SJCRH30 (cell line): Measurements from ENCODE around the gene CASKIN1. TPM values are rescaled to one million over a fixed set of nuclear protein-coding genes. Genes with fewer than 3 reads are reported as not detected.

ENCODE experiments used
- DNase-seq, 2 experiments: peaks; one replicate each; pipeline ENCODE4 v3.0.0-alpha.2; 2015 to 2020
- H3K27ac ChIP-seq: fragments of 250-450 bp; sonication (Bioruptor Pico); 2 replicates; pipeline ENCODE4 v1.5.1; 2020; ENCODE audit warnings: mild to moderate bottlenecking, moderate library complexity
- H3K27me3 ChIP-seq: fragments of 250-450 bp; sonication (Bioruptor Pico); 2 replicates; pipeline ENCODE4 v1.5.1; 2020; ENCODE audit warnings: mild to moderate bottlenecking, moderate library complexity
- H3K36me3 ChIP-seq: fragments of 250-450 bp; sonication (Bioruptor Pico); 2 replicates; pipeline ENCODE4 v1.5.1; 2020; ENCODE audit warnings: mild to moderate bottlenecking, moderate library complexity
- H3K4me1 ChIP-seq: fragments of 250-450 bp; sonication (Bioruptor Pico); 2 replicates; pipeline ENCODE4 v1.5.1; 2020; ENCODE audit warnings: mild to moderate bottlenecking, moderate library complexity
- H3K4me3 ChIP-seq: fragments of 250-450 bp; sonication (Bioruptor Pico); 2 replicates; pipeline ENCODE4 v1.5.1; 2020; ENCODE audit warnings: mild to moderate bottlenecking, moderate library complexity
- H3K9me3 ChIP-seq: fragments of 250-450 bp; sonication (Bioruptor Pico); replicated peaks from 2 replicates; pipeline ENCODE4 v1.5.1; 2020; ENCODE audit warnings: mild to moderate bottlenecking, moderate library complexity
- total RNA-seq: library from RNA; depleted of rRNA; stranded (reverse); fragments of >200 nt; shearing (Covaris generic); gene quantifications from 2 replicates; pipeline ENCODE4 v1.2.3, GENCODE V29; 2014

Gene CASKIN1
- total RNA-seq, 1 experiment from 2014 or later = 0.24 TPM

DNA sequence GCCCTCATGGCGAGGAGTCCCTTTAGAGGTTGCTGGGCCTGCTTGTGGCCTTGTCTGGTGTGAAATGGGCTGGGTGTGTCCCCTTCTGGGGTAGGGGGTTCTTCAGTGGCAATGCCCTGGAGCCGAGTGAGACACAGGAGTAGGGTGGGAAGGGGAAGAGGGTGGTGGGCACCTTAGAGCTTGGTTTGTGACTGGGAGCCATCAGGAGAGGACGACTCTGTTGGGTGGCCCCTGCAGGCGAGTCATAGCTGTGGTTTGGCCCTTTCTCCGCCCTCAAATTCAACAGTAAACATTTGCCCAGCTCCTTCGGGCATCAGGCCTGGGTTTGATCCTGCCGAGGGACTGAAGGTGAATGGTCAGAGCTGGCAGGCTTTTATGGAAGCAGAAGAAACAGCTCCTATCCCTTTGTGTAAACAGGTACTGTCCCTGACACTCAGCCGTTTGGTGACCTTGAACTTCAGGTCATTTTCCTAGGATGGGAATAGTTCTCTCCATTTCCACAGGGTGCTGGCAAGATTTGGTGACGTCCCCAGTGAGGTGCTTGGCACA lies 29.9 kb upstream of the CASKIN1 start:
- Histone ChIP-seq H3K27me3 (no peaks in the 10 kb centered on the region), H3K27ac (no peak overlapping the region), H3K36me3 (peaks cover 3% of the 10 kb centered on the region; the same call in 1 of the 2 replicates), H3K9me3 (no peaks in the 10 kb centered on the region), H3K4me3 (no peak overlapping the region), H3K4me1 (peaks cover 14% of the 10 kb centered on the region)
- no peak for DNase-seq

GRCh38 chr16:2223942-2224486 lies 27.6 kb upstream of the CASKIN1 start:
- no peaks in the 10 kb centered on the region for H3K27me3 ChIP-seq
- H3K27ac ChIP-seq = peak overlapping the region; percentile 57
- H3K9me3 ChIP-seq = no peaks in the 10 kb centered on the region
- DNase-seq = peak; percentile 36 to 45
- H3K36me3 ChIP-seq = peaks cover 1% of the 10 kb centered on the region; the same call in 1 of the 2 replicates
- no peaks in the 10 kb centered on the region for H3K4me1 ChIP-seq
- H3K4me3 ChIP-seq = peak overlapping the region; percentile 87

DNA sequence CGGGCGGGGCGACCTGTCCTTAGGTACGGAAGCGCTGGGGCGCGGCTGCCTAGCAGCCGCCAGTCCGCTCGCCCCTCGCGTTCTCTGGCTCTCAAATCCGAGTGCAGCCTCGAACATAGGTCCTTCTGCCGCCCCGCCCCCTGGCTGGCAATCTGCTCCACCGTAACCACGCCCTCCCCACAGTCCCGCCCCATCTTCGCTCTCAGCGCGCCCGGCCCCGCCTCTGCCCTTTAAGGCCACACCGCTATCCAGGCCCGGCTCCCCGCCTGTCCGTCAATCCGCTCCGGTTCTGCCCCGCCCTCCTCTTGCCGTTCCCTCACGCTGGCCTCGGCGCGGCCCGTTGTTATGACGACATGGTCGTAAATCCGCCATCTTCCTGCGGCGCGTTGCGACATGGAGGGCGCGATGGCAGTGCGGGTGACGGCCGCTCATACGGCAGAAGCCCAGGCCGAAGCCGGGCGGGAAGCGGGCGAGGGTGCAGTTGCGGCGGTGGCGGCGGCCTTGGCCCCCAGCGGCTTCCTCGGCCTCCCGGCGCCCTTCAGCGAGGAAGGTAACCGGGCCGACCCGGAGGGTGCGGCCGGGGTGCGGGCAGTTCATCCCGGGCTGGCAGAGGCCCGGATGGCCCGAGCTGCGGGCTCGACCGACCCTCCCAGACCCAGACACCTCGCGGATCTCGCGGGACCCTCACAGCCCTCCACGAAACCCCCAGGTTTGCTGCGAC lies 27.0 kb upstream of the CASKIN1 start, which contains the start of gene E4F1:
Gene E4F1 (plus strand): TSS at position 371 of the 721 bp plus-strand sequence. CDS start 23 bp downstream, at position 394.
- Histone ChIP-seq H3K4me3 (peak within 1 kb of the TSS; percentile 87), H3K27ac (peak within 1 kb of the TSS; percentile 57), H3K4me1 (no peaks in the 10 kb centered on the region), H3K9me3 (no peaks in the 10 kb centered on the region), H3K36me3 (no peaks in the 10 kb centered on the region), H3K27me3 (no peaks in the 10 kb centered on the region)
- DNase-seq = peak; percentile 99

- Histone ChIP-seq H3K27me3 (no peaks in the 10 kb centered on the region), H3K9me3 (no peaks in the 10 kb centered on the region), H3K4me1 (peaks cover 5% of the 10 kb centered on the region; the same call in 1 of the 2 replicates), H3K36me3 (0 out of 2 replicates have a peak, but pooled peaks cover 2% of the 10 kb centered on the region), H3K27ac (no peak overlapping the region), H3K4me3 (no peak overlapping the region)
- DNase-seq = no peak
Observed at GRCh38 chr16:2216330-2216729, 19.9 kb upstream of the CASKIN1 start.

DNA sequence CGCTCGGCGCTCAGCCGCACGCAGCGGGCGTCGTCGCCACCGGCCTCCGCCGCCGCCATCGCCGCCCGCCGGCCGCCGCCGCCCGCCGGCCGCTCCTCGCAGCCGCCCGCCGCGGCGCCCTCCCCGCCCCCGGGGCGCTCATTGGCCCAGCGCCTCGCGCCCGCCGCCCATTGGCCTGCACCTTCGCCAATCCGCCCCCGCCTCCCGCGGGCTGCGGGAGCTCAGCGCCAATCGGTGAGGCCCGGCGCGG lies 18.2 kb upstream of the CASKIN1 start, which contains the start of gene PGP:
Gene PGP (minus strand): TSS at position 122 of the 250 bp plus-strand sequence. CDS start 63 bp downstream, at position 59.
- Histone ChIP-seq H3K27ac (peak within 1 kb of the TSS; percentile 79), H3K36me3 (0 out of 2 replicates have a peak, but pooled peaks cover 2% of the 10 kb centered on the region), H3K4me1 (peaks cover 5% of the 10 kb centered on the region; the same call in 1 of the 2 replicates), H3K9me3 (no peaks in the 10 kb centered on the region), H3K27me3 (no peaks in the 10 kb centered on the region), H3K4me3 (peak within 1 kb of the TSS; percentile 96)
- DNase-seq = no peak

DNA sequence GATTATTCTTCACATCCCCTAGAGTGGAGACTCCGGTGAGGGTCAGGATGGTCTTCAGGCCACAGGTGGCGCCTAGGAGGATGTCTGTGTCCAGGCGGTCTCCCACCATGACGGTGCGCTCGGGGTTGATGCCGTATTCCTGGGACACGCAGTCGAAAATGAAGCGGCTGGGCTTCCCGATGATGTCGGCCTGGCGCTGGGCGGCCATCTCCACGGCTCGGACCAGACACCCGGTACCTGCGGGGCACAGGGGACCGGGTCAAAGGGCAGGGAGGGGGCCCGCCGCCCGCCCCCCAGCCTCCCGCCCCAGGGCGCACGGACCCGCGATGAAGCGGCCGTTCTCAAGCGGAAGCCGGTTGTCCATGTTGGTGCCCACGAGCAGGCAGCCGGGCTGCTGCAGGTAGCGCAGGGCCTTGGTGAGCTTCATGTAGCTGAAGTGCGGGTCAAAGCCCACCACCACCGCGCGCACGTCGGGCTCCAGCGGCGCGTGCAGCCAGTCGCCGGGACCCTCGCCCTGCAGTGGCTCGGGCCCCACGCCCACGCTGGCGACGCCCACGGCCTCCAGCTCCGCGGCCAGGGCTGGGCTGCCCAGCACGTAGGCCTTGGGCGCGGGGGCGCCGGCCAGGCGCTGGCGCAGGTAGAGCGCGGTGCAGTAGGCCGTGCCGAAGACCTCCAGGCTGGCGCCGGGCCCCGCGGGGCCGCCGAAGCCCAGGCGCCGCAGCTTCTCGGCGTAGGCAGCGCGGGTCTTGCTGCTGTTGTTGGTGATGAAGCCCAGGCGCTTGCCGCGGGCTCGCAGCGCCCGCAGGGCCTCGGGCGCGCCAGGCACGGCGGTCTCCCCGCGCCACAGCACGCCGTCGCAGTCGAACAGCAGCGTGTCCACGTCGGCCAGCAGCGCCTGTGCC lies 17.7 kb upstream of the CASKIN1 start:
- H3K36me3 ChIP-seq = 0 out of 2 replicates have a peak, but pooled peaks cover 2% of the 10 kb centered on the region
- H3K4me1 ChIP-seq = peaks cover 5% of the 10 kb centered on the region; the same call in 1 of the 2 replicates
- H3K9me3 ChIP-seq = no peaks in the 10 kb centered on the region
- H3K4me3 ChIP-seq = peak overlapping the region; percentile 96
- no peaks in the 10 kb centered on the region for H3K27me3 ChIP-seq
- DNase-seq = peak in 1 of 2 experiments; percentile 26
- no peak overlapping the region for H3K27ac ChIP-seq

DNA sequence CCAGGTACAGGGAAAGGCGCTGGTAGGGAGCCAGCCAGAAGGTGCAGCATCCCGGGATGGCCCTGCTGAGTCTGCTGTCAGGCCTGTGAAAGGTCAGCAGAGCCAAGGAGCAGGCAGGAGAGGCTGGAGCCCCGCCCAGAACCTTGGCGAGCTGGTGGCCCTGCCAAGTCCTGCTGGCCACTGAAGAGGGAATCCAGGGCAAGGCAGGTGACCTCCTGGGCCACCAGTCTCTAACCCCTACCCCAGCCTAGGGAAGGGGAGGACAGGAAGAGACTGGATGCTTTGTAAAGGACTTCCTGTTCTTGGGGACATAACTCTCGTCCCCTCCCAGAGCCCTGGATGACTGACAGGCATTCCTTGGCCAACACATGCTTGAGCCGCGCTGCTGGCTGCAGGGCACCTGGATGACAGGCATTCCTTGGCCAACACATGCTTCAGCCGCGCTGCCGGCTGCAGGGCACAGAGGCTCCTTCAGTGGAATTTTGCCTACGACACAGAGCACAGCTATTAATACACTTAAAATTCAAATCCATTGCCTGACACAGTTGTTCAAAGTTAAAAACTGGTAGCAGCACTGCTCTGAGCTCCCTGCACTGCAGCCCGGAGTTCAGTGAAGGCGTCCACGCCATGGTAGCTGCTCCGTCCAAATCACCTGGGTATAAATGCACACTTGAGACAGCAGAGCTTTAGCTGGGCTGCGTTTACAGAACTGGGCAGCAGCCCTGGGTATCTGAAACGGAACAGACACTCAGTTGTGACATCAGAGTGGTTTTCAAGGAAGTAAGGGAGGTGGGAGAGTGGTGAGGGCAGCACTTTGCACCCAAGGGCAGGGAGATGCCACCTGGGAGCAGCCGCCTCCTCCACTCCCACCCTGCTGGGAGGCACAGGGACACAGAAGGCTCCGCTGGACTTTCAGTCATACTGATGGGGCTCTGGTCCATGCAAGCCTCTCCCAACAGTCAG lies 16.2 kb upstream of the CASKIN1 start:
- Histone ChIP-seq H3K4me1 (peaks cover 5% of the 10 kb centered on the region; the same call in 1 of the 2 replicates), H3K4me3 (peak overlapping the region; percentile 96; the same call in 1 of the 2 replicates)

GRCh38 chr16:2211923-2212347 lies 15.5 kb upstream of the CASKIN1 start:
- DNase-seq = no peak
- Histone ChIP-seq H3K4me3 (no peak overlapping the region), H3K4me1 (peaks cover 5% of the 10 kb centered on the region; the same call in 1 of the 2 replicates), H3K36me3 (peaks cover 5% of the 10 kb centered on the region; the same call in 1 of the 2 replicates), H3K9me3 (no peaks in the 10 kb centered on the region), H3K27ac (no peak overlapping the region), H3K27me3 (no peaks in the 10 kb centered on the region)

More for the DNA sequence above, 16.2 kb upstream of the CASKIN1 start:
- Histone ChIP-seq H3K9me3 (no peaks in the 10 kb centered on the region), H3K27ac (no peak overlapping the region), H3K36me3 (peaks cover 5% of the 10 kb centered on the region; the same call in 1 of the 2 replicates), H3K27me3 (no peaks in the 10 kb centered on the region)
- no peak for DNase-seq

GRCh38 chr16:2210386-2211365 lies 14.3 kb upstream of the CASKIN1 start, which contains the start of gene BRICD5:
Gene BRICD5, minus strand, starts transcription at chr16:2210863. Its CDS starts 30 bp downstream, at chr16:2210833.
- DNase-seq = no peak

DNA sequence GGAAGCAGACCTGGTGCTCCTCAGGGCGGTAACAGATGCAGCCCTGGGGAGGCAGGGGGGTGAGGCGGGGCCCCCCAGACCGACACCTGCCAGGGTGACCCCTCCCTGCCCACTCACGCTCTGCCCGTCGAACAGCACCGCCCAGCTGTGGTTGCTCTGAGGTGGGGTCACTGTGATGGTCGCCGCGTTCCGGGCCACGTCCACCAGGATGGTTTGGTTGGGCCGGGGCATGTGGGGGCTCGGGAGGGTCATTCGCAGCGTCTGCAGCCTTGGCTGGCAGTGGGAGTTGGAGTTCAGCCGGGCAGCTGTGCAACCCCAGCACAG lies 13.6 kb upstream of the CASKIN1 start:
- Histone ChIP-seq H3K4me3 (no peak overlapping the region), H3K4me1 (peaks cover 5% of the 10 kb centered on the region; the same call in 1 of the 2 replicates), H3K27ac (no peak overlapping the region), H3K27me3 (no peaks in the 10 kb centered on the region), H3K9me3 (no peaks in the 10 kb centered on the region), H3K36me3 (peaks cover 5% of the 10 kb centered on the region; the same call in 1 of the 2 replicates)
- no peak for DNase-seq

More at GRCh38 chr16:2210386-2211365, 14.3 kb upstream of the CASKIN1 start, which contains the start of gene BRICD5:
- Histone ChIP-seq H3K27me3 (no peaks in the 10 kb centered on the region), H3K36me3 (peaks cover 5% of the 10 kb centered on the region; the same call in 1 of the 2 replicates), H3K9me3 (no peaks in the 10 kb centered on the region), H3K4me3 (no peak within 1 kb of the TSS), H3K4me1 (peaks cover 5% of the 10 kb centered on the region; the same call in 1 of the 2 replicates), H3K27ac (no peak within 1 kb of the TSS)

DNA sequence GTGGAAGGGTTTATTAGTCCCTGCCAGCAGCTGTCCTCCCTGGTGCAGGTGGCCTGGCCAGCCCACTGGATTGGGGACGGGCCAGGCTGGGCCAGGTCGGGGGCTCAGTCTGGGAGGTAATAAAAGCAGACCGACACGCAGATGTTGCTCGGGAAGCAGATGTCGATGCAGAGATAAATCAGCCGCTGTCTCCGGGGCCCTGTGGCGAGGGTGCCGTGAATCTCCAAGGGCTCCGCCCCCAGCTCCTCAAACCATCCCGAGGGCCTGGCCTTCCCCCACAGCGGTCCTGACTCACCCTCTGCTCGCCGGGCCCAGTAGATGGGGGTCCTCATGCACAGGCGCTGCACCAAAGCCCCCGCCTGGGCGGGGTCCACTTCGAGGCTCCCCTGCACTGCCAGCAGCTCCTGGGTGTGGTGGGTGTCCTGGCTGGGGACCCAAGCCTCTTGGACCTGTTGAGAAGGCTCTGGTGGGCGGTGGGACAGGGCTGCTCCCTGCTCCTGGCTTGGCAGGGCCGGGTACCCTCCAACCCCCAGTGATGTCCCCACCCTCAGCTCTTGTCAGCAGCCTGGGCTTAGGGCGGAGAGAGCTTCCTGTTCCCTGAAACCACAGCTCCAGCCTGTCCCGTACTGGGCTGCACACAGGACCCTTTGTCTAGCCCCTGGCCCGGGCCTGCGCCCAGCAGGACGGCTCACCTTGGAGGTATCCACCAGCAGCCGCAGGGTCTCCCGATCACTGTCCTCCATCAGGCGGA lies 13.0 kb upstream of the CASKIN1 start:
- Histone ChIP-seq H3K27ac (no peak overlapping the region), H3K27me3 (no peaks in the 10 kb centered on the region), H3K4me3 (no peak overlapping the region), H3K9me3 (no peaks in the 10 kb centered on the region), H3K36me3 (peaks cover 5% of the 10 kb centered on the region; the same call in 1 of the 2 replicates), H3K4me1 (peaks cover 5% of the 10 kb centered on the region; the same call in 1 of the 2 replicates)
- DNase-seq = no peak

DNA sequence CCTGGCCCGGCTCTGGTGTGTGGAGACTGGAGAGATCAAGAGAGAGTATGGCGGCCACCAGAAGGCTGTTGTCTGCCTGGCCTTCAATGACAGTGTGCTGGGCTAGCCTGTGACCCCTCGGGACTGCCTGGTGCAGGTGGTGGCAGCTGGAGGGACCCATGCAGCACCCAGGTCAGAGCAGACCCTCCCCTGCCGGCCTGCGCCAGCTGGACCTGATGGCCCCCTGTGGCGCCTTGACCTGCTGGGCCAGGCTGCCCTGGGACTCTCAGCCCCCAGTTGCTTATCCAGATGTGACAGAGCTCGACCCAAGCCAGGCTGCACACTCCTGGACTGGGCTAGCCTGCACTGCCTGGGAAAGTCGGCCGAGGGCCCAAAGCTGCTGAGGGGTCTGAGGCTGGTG lies 12.4 kb upstream of the CASKIN1 start:
- H3K4me1 ChIP-seq = peaks cover 5% of the 10 kb centered on the region; the same call in 1 of the 2 replicates
- no peaks in the 10 kb centered on the region for H3K9me3 ChIP-seq
- H3K27me3 ChIP-seq = no peaks in the 10 kb centered on the region
- H3K36me3 ChIP-seq = peaks cover 5% of the 10 kb centered on the region; the same call in 1 of the 2 replicates
- DNase-seq = no peak
- no peak overlapping the region for H3K4me3 ChIP-seq
- H3K27ac ChIP-seq = no peak overlapping the region
